NT2/D1 (cell line): ENCODE data around the gene HASPIN.

Experiments used
- YY1 ChIP-seq: IDR thresholded peaks from 2 replicates; pipeline ENCODE4 v1.6.1; 2011; ENCODE audit not compliant: insufficient read length, insufficient read depth
- ZNF274 ChIP-seq: IDR thresholded peaks from 2 replicates; pipeline ENCODE4 v1.6.1; 2011; ENCODE audit warnings: mild to moderate bottlenecking, low read depth, low read length

DNA sequence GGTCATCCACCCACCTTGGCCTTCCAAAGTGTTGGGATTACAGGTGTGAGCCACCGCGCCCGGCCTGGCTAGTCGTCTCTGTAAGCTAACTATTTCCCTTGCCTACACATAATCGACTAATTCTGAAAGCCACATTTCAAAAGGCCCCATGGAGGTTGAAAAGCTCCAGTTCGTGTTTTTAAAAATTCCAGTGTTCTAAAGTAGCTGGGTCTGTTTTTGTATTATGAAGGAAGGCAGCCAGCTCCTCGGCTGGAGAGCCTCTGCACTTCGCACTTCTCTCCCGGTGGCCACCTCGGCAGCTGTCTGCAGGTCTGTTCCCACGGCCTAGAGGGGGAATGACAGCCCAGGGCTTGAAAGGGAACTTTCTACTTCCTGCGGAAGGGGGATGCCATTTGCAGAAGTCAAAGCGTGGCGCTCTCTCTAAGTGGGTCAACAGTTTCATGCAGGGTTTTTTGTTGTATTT lies 16.9 kb downstream of the HASPIN start:
- no peak for TF ChIP-seq YY1
- no peak for TF ChIP-seq ZNF274
